HG02938 (cell line): ENCODE results near the gene RNF38.
"Not testable (repeated sequence)": the region's sequence is repeated elsewhere in the genome, so short reads cannot be mapped to it uniquely, and the experiment has no call there.

Experiments used
- ATAC-seq: cut with Tn5 transposase; IDR thresholded peaks from one replicate; pipeline ENCODE4 v1.9.1; 2021; ENCODE audit warnings: mild to moderate bottlenecking, moderate library complexity; ENCODE audit not compliant: unreplicated experiment

The RNF38 gene

DNA sequence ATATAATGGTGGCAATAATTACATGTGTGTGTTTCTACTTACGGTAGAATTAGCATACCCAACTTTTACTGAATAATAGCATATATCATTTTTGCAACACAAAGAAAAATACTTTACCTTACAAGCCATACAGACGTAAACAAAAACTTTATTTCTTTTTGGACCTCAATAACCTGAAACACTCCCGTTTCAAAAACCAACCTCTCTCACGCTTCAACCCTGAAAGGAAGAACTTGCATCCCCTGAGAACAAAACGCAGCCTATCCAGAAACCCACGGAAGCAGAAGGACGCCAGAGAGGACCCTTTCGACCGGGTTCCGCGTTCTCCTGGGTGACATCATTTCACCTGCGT, at the start of gene RNF38:
Gene RNF38, minus strand, starts transcription at position 290 of the 352 bp plus-strand sequence. Its CDS starts 161 bp downstream, at position 129.
- no peak for ATAC-seq

DNA sequence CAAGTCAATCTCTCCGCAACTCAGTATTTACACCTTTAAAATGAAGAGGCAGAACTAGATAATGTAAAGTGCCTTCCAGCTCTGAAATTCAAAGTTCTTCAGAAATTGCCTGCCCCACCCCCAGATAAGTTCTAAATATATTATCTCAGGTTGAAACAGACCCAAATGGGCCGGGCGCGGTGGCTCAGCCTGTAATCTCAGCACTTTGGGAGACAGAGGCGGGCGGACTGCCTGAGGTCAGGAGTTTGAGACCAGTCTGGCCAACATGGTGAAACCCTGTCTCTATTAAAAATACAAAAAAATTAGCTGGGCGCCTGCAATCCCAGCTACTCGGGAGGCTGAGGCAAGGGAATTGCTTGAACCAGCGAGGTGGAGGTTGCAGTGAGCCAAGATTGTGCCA, 48.5 kb upstream of the RNF38 start:
- ATAC-seq = not testable (repeated sequence)

DNA sequence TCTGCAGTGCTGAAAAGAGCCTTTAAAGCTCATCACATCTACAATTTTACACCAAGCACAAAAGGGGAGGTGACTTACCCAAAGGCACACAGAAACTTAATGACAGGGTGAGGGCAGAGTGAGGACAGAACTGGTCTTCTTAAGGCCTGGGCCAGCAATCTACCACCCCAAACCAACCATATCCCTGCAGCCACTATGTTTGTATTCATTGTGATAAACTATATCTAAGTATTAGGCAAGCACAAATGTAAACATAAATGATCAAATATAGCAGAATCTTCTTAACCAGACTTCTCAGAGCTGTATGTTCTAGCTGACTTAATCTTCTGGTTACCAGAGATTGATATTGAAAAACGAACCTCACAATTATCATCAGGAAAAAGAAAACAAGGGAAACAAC, 47.9 kb upstream of the RNF38 start:
- no peak for ATAC-seq

DNA sequence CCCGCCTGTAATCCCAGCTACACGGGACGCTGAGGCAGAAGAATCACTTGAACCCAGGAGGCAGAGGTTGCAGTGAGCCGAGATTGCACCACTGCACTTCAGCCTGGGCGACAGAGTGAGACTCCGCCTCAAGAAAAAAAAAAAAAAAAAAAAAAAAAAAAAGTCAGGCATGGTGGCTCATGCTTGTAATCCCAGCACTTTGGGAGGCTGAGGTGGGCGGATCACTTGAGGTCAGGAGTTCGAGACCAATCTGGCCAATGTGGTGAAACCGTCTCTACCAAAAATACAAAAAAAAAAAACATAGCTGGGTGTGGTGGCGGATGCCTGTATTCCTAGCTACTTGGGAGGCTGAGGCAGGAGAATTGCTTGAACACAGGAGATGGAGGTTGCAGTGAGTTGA, 46.6 kb upstream of the RNF38 start:
- not testable (repeated sequence) for ATAC-seq

DNA sequence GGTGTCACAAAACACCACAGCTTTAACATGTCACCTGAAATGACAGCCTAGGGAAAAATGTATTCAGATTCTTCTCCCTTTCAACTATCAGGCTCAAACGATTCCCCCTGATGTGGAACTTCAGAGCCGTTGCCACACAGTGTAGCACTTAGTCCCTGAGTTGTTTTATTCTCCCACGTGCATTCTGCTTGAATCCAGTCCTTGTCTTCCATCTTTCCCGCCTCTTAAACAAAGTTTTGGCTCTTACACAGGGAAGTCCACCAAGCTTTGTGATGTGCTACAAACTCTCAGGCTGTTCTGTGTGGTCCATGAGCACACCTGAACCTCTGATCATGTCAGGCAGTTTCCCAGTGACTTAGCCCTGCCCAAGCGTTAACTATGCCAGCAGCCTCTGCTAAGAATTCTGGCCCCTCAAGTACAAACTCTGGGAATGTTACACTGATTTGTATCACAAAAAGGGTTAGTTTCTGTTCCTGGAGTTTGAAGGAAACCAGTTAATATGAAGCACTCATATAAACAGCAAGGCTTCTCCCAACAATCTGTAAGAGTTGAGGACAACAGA, 45.8 kb upstream of the RNF38 start:
- ATAC-seq = no peak

DNA sequence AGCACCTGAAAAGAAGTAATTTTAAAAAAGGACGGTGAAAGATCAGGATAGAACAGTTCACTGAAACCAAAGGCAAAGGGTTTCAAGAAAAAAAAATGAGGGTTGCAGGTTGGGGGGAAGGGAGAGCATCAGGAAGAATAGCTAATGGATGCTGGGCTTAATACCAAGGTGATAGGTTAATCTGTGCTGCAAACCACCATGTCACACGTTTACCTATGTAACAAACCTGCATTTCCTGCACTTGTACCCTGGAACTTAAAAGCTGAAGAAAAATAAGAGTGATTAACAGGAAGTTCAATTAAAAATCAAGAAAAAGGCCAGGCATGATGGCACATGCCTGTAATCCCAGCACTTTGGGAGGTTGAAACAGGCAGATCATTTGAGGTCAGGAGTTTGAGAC, 44.1 kb upstream of the RNF38 start:
- ATAC-seq = no peak

DNA sequence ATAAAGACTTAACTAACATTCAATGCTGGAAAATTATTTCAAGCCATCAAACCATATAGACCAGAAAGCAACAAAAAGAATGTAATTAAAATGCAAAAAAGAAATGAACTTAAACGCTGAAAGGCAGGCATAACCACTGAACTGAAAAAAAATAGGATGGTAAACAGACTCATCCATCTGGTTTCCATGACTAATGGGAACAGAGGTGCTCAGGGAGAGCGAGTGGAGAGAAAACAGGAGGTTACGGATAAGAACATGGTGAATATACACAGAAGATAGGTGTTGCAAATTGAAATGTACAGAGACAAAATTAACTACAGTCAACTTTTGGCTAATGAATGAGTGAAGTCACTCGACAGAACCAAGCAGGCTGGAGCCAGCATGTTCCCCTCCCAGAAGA, 43.5 kb upstream of the RNF38 start:
- no peak for ATAC-seq

DNA sequence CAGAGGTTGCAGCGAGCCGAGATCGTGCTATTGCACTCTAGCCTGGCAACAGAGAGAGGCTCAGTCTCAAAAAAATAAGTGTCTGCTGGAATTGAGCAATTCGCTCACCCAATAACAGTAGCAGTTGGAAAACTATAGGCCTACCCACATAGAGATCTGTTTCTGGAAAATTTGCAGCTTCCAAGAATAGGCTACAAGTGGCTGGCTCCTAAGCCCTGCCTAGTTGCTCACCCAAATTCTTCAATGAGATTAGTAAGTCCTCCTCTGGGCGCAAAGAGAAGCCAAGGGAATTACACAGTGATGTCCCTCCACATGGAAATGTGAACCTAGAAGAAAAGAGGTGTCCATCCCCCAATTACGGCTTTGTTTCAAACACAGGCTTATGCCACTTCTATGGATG, 42.6 kb upstream of the RNF38 start:
- no peak for ATAC-seq

DNA sequence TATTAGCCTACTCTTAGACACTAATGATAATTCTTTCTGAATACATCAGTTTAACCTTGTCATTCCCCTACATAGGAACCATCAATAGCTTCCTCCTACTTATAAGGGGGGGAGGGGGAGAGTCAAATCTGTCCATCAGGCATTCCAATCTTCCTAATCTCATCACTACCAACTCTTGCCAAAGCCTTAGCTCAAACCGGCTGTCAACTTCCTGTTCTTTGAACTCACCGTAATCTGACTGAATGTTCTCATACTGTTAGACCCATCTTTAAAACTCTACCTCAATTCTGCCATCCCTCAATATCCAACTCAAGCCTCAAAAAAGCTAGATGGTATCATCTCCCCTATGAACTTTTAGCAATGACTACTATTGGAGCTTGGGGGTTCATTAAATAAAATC, 41.9 kb upstream of the RNF38 start:
- no peak for ATAC-seq

DNA sequence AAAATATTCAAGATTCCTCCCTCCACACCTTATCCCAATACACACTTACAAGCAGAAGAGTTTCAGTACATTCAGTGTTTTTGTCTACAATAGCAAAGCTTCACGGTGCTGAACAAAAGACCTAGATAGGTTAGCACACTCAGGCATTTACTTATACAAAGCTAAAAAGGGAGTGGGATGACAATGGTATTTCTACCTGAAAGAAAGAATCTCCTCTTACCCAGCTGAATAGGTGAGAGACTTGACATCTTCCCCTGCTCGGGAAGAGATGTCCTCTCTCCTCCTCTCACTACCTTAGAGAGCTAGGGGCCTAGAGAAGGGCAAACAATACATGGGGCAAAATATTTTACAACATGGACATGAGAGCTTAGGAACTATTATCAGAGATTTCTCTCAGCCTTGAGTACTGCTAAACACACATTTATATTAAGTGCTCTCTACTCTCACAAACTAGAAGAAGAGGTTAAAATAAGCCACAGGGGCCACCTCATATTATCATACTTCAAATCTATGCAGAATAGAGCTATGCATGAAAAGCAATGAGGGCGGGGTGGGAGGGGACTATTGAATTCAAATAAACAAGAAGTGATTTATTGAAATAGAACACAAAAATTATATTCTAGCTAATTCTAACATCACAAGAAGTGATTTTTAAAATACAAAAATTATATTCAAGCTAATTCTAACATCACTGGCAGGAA, 38.6 kb upstream of the RNF38 start:
- ATAC-seq = no peak

DNA sequence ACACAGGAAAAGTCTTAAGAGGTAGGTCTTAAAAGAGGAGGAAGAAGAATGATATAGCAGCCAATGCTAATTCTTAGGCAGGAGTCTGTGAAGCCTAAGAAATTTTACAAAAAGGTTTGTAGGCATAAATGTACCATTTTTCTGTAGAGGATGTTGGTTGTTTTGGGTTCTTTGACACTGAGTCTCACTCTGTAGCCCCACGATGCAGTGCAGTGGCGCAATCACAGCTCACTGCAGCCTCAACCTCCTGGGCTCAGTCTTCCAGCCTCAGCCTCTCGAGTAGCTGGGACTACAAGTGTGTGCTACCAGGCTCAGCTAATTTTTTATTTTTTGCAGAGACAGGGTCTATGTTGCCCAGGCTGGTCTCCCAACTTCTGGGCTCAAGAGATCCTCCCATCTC, 37.7 kb upstream of the RNF38 start:
- ATAC-seq = no peak

DNA sequence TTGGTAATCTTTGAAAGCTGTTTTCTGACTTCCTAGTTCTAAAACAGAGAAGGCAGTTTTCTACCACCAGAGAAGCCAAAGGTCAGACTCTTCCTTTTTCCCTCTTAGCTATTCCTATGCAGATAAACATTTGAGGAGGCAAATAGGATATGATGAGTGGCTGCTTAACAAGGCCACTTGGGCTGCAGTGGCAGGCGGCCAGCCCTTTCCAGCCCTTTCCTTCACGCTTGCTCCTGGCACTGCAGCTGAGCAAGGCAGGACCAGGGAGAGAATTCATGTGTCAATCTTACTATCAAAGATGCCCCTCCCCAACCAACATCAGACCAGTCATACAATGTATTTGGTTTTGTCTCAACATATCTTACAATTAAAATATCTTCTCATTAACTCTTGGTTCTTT, 36.8 kb upstream of the RNF38 start:
- ATAC-seq = no peak

DNA sequence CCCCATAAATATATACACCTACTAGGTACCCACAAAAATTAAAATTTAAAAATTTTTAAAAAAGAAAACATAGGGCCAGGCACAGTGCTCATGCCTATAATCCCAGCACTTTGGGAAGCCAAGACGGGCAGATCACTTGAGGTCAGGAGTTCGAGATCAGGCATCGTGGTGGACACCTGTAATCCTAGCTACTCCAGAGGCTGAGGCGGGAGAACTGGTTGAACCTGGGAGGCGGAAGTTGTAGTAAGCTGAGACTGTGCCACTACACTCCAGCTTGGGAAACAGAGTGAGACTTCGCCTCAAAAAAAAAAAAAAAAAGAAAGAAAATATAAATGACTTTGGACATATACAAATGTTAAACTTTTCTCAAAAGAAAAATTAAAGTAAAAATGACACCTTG, 33.3 kb upstream of the RNF38 start:
- ATAC-seq = no peak

DNA sequence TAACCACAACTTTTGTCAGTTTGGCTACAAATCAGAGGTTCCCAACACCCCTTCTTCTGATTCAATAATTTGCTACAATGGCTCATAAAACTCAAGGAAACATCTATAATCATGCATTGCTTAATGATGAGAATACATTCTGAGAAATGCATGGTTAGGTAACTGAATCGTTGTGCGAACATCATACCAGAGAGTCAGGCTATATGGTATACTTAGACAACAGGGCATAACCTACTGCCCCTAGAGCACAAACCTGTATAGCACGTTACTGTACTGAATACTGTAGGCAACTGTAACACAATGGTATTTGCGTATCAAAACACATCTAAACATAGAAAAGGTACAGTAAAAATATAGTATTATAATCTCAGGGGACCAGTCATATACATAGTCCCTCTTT, 31.0 kb upstream of the RNF38 start:
- ATAC-seq = no peak

DNA sequence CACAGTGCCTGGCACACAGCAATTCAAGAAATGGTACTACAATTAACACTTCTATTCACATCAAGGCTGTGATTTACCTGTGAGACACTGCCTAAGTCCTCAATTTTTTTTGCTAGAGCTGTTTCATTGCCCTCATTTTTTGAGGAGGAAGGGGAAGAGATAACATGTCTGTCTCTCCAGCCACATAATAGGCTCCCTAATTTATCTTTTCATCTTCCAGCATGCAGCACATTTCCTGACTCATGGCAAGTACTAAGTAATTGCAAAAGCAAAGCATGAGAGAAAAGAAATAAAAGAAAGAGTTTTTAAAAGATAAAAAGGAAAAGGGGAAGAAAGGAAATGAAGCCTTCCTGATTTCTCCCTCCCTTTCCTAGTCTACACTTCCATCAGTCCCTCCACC, 26.9 kb upstream of the RNF38 start:
- ATAC-seq = no peak

DNA sequence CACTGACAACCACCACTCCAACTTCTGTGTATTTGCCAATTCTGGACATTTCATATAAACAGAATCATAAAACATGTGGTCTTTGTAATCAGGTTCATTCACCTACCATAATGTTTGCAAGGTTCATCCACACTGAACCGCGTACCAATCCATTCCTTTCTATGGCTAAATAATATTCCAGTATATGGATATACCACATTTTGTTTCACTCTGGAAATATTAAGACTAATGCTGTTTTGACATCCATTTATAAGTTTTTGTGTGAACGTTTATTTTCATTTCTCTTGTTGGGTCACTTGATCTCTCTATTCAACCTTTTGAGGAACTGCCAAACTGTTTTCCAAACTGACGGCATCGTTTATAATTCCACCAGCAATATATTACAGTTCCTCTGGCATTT, 26.3 kb upstream of the RNF38 start:
- no peak for ATAC-seq

DNA sequence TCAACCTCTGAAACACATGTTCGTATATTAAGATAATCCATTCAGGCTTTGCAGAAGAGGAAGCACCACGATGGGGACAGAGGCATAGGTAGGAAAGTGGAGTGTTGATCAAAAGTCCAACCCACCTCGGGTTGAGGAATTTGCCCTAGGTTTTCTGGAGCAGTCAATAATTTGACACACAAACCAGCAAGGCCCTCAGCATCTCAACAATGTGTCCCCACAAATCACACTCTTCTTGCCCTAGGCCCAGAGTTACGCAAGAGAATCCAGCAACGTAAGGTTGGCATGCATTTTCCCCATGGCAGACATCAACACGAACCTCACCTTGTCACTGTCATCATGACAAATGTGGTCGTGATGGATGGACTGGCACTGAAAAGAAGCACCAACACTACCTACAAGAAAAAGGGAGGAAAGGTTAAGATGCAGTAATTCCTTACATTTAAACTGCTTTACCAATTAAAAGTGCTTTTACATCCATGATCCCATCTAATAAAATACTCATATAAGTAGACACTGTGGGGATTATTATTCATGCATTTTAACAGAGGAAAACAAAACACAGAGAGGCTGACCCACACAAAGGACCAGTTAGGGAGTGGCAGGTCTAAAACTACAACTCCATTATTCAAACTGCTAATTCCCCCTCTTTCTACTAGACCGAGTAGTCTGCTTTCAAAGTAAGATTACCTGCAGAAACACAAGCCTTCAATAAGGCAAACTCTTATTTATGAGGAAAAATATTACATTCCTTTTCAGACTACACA, 24.4 kb upstream of the RNF38 start:
- no peak for ATAC-seq

DNA sequence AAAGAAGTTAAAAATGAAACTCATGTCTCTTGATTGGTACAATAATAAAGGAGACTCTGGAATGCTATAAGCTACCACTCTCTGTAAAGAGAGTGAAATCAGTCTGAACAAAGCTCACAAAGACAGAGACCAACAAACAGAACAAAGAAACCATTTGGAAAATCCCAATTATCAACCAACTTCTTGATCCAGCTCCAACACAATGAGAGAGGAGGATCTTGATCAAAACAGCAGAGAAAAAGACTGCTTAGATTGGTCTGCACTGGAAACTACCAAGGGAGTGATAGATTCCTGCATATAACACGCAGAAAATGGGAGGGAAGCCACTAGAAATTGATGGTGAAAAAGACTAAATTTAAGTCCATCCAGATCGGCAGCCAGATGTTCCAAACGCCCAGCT, 23.1 kb upstream of the RNF38 start:
- no peak for ATAC-seq

DNA sequence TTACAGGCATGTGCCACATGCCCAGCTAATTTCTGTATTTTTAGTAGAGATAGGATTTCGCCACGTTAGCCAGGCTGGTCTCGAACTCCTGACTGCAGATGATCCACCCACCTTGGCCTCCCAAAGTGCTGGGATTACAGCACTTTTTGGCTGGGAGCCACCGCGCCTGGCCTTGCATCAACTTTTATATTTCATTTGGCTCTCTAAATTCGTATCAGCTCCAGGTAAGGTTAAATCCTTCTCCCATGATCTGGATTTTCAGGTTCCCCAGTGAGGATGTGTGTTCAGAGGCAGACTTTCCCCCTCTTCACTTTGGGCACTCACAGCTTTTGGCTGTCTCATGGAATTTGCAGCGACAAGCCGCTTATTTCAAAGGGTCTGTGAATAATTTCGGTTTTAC, 16.8 kb upstream of the RNF38 start:
- no peak for ATAC-seq

DNA sequence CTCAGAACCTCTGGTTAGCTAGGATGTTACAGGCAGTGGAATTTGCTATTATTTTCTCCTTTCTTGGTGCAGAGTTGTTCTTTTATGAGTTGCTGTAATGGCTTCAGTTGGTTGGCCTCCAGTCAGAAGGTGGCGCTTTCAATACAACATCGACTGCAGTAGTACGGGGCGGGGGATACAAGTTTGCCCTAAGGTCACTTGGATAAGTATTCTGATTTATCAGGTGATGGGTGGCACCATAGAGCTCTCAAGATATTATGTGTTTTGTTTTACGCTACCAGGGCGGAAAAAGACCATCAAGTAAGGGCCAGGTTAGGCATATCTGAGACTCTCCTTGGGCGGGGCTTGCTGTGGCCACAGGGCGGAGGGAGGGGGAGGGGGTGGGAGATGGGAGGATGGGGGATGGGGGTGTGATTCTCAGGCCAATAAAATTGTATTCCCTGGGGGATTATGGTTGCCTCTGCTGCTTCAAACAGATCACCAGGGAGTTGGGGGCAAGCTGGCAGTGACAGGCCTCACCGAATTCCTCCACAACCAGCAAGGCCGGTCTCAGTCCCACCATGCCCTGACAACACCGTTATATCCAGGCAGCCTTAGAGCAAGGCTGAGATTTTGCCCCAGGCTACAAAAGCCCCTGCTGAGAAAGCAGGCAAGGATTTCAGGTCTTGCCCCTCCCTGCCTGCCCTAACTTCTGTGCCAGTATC, 15.9 kb upstream of the RNF38 start:
- no peak for ATAC-seq

DNA sequence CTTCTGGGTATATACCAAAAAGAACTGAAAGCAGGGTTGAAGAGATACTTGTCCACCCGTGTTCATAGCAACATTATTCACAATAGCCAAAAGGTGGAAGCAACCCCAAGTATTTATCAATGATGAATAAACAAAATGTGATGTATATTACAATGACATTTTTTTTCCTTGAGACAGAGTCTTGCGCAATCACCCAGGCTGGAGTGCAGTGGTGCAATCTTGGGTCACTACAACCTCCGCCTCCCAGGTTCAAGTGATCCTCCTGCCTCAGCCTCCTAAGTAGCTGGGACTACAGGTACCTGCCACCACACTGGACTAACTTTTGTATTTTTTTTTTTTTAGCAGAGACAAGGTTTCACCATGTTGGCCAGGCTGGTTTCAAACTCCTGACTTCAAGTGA, 11.3 kb upstream of the RNF38 start:
- not testable (repeated sequence) for ATAC-seq

DNA sequence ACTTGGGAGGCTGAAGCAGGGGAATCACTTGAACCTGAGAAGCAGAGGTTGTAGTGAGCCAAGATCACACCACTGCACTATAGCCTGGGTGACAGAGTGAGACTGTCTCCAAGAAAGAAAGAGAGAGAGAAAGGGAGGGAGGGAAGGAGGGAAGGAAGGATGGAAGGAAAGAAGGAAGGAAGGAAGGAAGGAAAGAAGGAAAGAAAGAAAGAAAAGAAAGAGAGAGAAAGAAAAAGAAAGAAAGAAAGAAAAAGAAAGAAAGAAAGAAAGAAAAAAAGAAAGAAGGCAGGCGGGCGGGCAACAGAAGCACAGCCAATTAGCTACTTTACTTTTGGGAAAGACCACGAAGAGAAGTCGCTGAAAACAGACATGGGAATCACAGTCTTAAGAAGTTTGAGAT, 9.0 kb upstream of the RNF38 start:
- not testable (repeated sequence) for ATAC-seq
